GM12801 (cell line): ENCODE results near the gene MELK.

Source experiments
- CTCF ChIP-seq: IDR thresholded peaks from one replicate; pipeline ENCODE4 v1.5.1; 2011; ENCODE audit warnings: control low read depth; ENCODE audit not compliant: insufficient read length; ENCODE audit errors: extremely low read depth

The MELK gene

GRCh38 chr9:36597412-36598178, 24.9 kb downstream of the MELK start:
- TF ChIP-seq CTCF, result no peak

- TF ChIP-seq CTCF, result no peak
Measured at GRCh38 chr9:36598273-36598672, 25.6 kb downstream of the MELK start.

- no peak for TF ChIP-seq CTCF
Measured at GRCh38 chr9:36603006-36603405, 30.3 kb downstream of the MELK start.

GRCh38 chr9:36609306-36609705, 36.6 kb downstream of the MELK start:
- TF ChIP-seq CTCF, result no peak

GRCh38 chr9:36622121-36622520, 49.4 kb downstream of the MELK start:
- TF ChIP-seq CTCF, result no peak

- no peak for TF ChIP-seq CTCF
Measured at GRCh38 chr9:36623280-36623679, 50.6 kb downstream of the MELK start.

- TF ChIP-seq CTCF, result no peak
Measured at GRCh38 chr9:36625006-36625615, 52.4 kb downstream of the MELK start.
